Measurements from ENCODE around the gene FHIT. TPM values are rescaled to one million over a fixed set of nuclear protein-coding genes. Genes with fewer than 3 reads are reported as not detected.
A peak's percentile ranks its signal among the peaks of the same experiment; 100 is the strongest.

FHIT gene
- total and polyA plus RNA-seq, 8 donors: 1.8 to 10.6 (median 7.1) TPM

- WGBS, 5 donors: 59 to 69% (median 63%) methylated on average over 2 of the region's 2 CpGs
- intact Hi-C loops (cut with DNase I; ENCODE audit: low total_unique reads): no loop called here
These were observed 235.8 kb downstream of the FHIT start for GRCh38 chr3:61015408-61015807.

GRCh38 chr3:61008998-61009380 is 242.3 kb downstream of the FHIT start:
- TF ChIP-seq CTCF (IDR thresholded peaks at IDR 0.05) (no peak), EP300 (IDR thresholded peaks at IDR 0.05) (no peak), POLR2A (IDR thresholded peaks at IDR 0.05) (no peak), POLR2AphosphoS5 (IDR thresholded peaks at IDR 0.05) (no peak)

More at GRCh38 chr3:61015408-61015807, 235.8 kb downstream of the FHIT start:
- H3K9me3 ChIP-seq: no peaks in the 10 kb centered on the region
- H3K4me3 ChIP-seq: no peak overlapping the region
- no peak for DNase-seq
- no peaks in the 10 kb centered on the region for H3K27me3 ChIP-seq
- TF ChIP-seq CTCF (IDR thresholded peaks at IDR 0.05) (no peak), POLR2A (IDR thresholded peaks at IDR 0.05) (no peak), EP300 (IDR thresholded peaks at IDR 0.05) (no peak), POLR2AphosphoS5 (IDR thresholded peaks at IDR 0.05) (no peak)
- no peaks in the 10 kb centered on the region for H3K4me1 ChIP-seq
- no peaks in the 10 kb centered on the region for H3K36me3 ChIP-seq
- no peak overlapping the region for H3K27ac ChIP-seq

GRCh38 chr3:61008153-61008997 is 242.9 kb downstream of the FHIT start:
- H3K4me1 ChIP-seq: no peaks in the 10 kb centered on the region
- H3K36me3 ChIP-seq: no peaks in the 10 kb centered on the region
- no peak for DNase-seq
- 85 to 94% (median 89%) methylated on average over 5 of the region's 5 CpGs for WGBS, 5 donors
- H3K27ac ChIP-seq: peak overlapping the region in 1 of 5 donors; percentile 33
- no peaks in the 10 kb centered on the region for H3K9me3 ChIP-seq
- no peaks in the 10 kb centered on the region for H3K27me3 ChIP-seq
- TF ChIP-seq EP300 (IDR thresholded peaks at IDR 0.05) (no peak), POLR2AphosphoS5 (IDR thresholded peaks at IDR 0.05) (no peak), POLR2A (IDR thresholded peaks at IDR 0.05) (no peak), CTCF (IDR thresholded peaks at IDR 0.05) (no peak)
- H3K4me3 ChIP-seq: no peak overlapping the region
- intact Hi-C loops (cut with DNase I; ENCODE audit: low total_unique reads): no loop called here

More at GRCh38 chr3:61008998-61009380, 242.3 kb downstream of the FHIT start:
- H3K27me3 ChIP-seq: no peaks in the 10 kb centered on the region
- no peaks in the 10 kb centered on the region for H3K9me3 ChIP-seq
- peak overlapping the region in 1 of 5 donors; percentile 33 for H3K27ac ChIP-seq
- no peaks in the 10 kb centered on the region for H3K36me3 ChIP-seq
- no peaks in the 10 kb centered on the region for H3K4me1 ChIP-seq
- intact Hi-C loops (cut with DNase I; ENCODE audit: low total_unique reads): no loop called here
- WGBS, 5 donors: 48 to 71% (median 66%) methylated on average over 5 of the region's 5 CpGs
- DNase-seq: peak in 1 of 2 donors; percentile 24
- no peak overlapping the region for H3K4me3 ChIP-seq

GRCh38 chr3:61005591-61005990 is 245.7 kb downstream of the FHIT start:
- no peak overlapping the region for H3K4me3 ChIP-seq
- H3K9me3 ChIP-seq: no peaks in the 10 kb centered on the region
- H3K27ac ChIP-seq: no peak overlapping the region
- no peaks in the 10 kb centered on the region for H3K27me3 ChIP-seq
- WGBS, 5 donors: 84 to 95% (median 93%) methylated on average over 4 of the region's 4 CpGs
- no peak for DNase-seq
- TF ChIP-seq CTCF (IDR thresholded peaks at IDR 0.05): no peak
- TF ChIP-seq POLR2AphosphoS5 (IDR thresholded peaks at IDR 0.05): no peak
- no peak for TF ChIP-seq POLR2A (IDR thresholded peaks at IDR 0.05)
- no peak for TF ChIP-seq EP300 (IDR thresholded peaks at IDR 0.05)
- no peaks in the 10 kb centered on the region for H3K36me3 ChIP-seq
- no peaks in the 10 kb centered on the region for H3K4me1 ChIP-seq
- intact Hi-C loops (cut with DNase I; ENCODE audit: low total_unique reads): no loop called here
